ENCODE measurements around the gene PSMA2.
A peak's percentile ranks its signal among the peaks of the same experiment; 100 is the strongest.
"Not testable (repeated sequence)": the region's sequence is repeated elsewhere in the genome, so short reads cannot be mapped to it uniquely, and the experiment has no call there.

Gene PSMA2

GRCh38 chr7:42893346-42894240 is 38.4 kb downstream of the PSMA2 start:
- DNase-seq, result no peak

DNA sequence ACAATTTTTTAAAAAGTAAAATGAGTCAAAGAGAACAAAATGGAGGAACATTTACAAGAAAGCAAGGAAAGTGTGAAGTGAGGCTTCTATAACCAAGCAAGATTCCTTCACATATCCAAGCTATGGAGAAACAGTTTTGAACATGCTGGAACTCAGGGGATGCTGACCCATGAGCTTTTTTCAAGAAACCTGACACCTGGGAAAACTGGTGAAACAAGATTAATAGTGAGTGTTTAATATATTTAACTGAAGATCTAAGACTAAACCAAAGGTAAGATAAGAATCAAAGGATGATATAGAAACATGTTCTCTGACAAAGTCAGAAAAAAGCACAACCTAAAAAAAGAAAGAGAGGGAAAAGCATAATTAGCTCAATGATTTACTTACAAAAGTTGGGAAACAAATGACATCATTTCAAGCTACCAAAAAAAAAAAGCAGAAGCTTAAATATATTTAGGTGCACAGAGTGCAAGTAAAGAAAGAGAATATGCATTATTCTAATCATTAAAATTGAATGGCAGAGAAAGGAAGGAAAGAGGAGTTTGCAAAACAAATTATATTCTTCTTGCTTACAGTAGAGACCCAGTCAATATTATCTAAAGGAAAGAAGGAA is 45.0 kb downstream of the PSMA2 start:
- no peak for DNase-seq

DNA sequence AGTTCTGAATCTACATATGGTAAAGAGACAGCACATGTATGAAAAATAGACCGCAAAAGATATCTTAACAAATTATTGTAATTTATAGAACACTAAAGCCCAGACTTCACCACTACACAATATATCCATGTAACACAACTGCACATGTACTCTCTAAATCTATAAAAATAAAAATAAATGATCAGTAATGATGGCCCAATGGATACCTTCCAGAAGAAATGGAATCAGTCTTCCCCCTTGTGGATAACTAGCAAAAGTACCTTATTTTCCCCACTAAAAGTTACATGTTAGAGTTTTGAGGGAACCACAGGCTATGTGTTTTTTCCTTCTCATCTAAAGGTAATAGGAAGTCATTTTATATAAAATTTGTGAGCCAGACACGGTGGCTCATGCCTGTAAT is 45.8 kb downstream of the PSMA2 start:
- no peak for DNase-seq

DNA sequence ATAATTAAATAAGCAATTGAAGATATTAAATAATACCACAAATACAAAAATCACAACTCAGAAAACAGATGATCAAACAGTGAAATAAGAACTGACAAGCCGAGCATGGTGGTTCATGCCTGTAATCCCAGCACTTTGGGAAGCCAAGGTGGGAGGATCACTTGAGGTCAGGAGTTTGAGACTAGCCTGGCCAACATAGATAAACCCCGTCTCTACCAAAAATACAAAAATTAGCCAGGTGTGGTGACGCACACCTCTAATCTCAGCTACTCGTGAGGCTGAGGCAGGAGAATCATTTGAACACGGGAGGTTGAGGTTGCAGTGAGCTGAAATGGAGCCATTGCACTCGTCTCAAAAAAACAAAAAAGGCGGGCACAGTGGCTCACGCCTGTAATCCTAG is 46.8 kb downstream of the PSMA2 start:
- DNase-seq, result not testable (repeated sequence)

DNA sequence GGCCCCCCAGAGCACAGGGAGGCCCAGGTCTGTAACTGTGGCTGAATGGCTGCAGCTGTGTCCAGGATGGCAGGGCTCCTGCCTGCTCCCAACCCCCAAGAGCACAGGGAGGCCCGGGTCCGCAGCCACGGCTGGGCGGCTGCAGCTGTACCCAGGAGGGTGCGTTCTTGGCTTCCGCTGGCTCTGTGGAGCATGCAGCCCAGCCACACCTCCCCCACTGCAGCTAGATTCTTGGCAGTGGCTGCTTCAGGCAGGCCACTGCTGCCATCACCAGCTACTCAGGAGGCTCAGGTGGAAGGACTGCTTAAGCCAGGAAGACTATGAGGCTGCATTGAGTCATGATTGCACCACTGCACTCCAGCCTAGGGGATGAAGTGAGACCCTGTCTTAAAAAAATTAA is 48.0 kb downstream of the PSMA2 start:
- no peak for DNase-seq

- DNase-seq, result no peak
These were observed 51.6 kb downstream of the PSMA2 start for GRCh38 chr7:42880392-42880791.

DNA sequence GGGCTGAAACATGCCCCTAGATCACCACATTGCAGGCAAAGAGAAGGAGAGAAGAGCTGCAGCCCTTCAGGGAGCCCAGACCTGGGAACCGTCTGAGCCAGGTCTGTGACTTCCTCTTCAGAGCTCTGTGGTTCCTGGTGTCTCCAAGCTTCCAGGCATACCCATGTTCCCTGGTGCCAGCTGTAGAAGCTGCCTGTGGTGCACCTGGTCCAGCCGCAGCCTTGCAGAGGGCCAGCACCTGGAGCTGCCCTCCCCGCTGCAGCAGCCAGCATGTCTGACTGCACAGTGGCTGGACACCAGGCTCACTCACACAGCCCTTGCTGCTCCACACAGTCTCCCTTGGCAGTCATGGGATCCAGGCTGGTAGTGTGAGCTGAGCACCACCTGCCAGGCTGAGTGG is 53.7 kb downstream of the PSMA2 start:
- DNase-seq, result no peak

- no peak for DNase-seq
These were observed 54.1 kb downstream of the PSMA2 start for GRCh38 chr7:42877862-42878261.

GRCh38 chr7:42876182-42877068 is 55.5 kb downstream of the PSMA2 start:
- DNase-seq, result peak; percentile 67

DNA sequence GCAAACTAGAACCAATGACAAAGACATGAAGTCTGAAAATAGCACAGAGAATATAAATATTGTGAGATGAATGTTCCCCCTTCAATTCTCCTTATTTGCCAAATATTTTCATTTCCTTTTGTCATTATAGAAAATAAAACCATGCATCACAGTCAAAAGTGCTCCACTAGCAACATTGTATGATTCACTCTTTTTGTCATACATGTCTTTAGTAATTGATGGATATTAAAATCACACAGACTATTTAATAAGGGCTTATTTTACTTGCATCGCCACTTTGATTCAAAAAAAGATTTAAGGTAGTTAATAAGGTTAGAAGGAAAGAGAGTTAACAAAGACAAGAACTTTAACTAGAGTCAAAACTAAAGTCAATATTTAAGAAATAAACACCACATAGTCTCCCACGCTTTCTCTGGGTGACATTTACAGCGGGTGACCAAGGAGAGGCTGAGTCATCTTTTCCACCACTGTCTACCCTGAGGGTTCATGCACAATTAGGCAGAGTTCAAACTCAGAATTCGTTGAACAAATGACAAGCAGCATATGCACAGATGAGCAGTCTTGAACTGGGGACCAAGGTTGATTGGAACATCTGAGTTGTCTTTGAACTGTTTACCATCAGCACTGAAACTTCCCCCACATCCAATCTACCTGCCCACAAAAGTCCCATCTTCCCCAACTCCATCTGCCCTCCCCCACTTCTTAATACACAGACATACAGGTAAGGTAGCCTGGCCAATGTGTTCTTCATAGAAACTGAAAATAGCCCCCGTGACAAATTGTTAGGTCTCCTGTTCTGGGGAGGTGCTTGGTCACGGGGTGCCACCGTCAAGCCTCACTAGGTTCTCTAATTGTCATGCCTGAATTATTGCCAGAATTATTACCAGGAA is 62.6 kb downstream of the PSMA2 start:
- DNase-seq, result peak; percentile 85

DNA sequence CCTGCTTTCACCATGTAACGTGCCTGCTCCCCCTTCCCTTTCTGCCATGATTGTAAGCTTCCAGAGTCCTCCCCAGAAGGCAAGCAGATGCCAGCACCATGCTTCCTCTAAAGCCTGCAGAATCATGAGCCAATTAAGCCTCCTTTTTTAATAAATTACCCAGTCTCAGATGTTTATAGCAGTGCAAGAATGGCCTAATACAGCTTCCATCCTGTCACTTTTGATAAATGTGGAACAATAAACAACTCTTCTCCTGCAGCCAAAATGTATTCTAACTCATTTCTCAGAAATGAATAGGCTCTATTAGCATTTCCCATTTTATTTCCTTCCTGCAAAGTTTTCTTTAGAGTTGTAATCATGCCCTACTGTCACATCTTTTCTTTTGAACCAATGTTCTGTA is 63.5 kb downstream of the PSMA2 start:
- no peak for DNase-seq
